T47D (cell line): ENCODE data around the gene NOX5.
"Not testable (repeated sequence)": the region's sequence is repeated elsewhere in the genome, so short reads cannot be mapped to it uniquely, and the experiment has no call there.

ENCODE experiments used
- DNase-seq, 2 experiments: peaks; one replicate each; pipeline versions ENCODE4 v3.0.0 to v3.0.0-alpha.2; 2011 to 2012; ENCODE audit warnings: low read depth in 1 of 2, low spot score in 1 of 2
- JUND ChIP-seq: IDR thresholded peaks from 2 replicates; pipeline ENCODE4 v1.6.1; 2012; ENCODE audit warnings: low read depth
- in situ Hi-C: cut with HindIII; loops from 2 replicates; pipeline ENCODE4 v1.10.0; 2016; ENCODE audit warnings: low sequenced_read_pairs, low pct_unique_long_range_greater_than_20kb

The NOX5 gene

GRCh38 chr15:69014454-69014853 is at the start of gene NOX5:
NOX5 (plus strand) TSS chr15:69014695; CDS start chr15:69014736, 41 bp downstream.
- in situ Hi-C loops: no loop called here
- DNase-seq: peak in 1 of 2 experiments; percentile 33
- no peak for TF ChIP-seq JUND

GRCh38 chr15:68966996-68967395 is 47.5 kb upstream of the NOX5 start:
- no peak for DNase-seq
- no peak for TF ChIP-seq JUND
- in situ Hi-C loops: no loop called here

- TF ChIP-seq JUND: no peak
- in situ Hi-C loops: no loop called here
- DNase-seq: no peak
Observed at GRCh38 chr15:68967948-68968347, 46.5 kb upstream of the NOX5 start.

GRCh38 chr15:68969298-68969697 is 45.2 kb upstream of the NOX5 start:
- in situ Hi-C loops: no loop called here
- TF ChIP-seq JUND: no peak
- no peak for DNase-seq

- DNase-seq: no peak
- no peak for TF ChIP-seq JUND
- in situ Hi-C loops: no loop called here
Observed at GRCh38 chr15:68972201-68973065, 42.1 kb upstream of the NOX5 start.

- DNase-seq, in situ Hi-C loops: not testable (repeated sequence)
Observed at GRCh38 chr15:68975651-68976160, 38.8 kb upstream of the NOX5 start.

- in situ Hi-C loops: not testable (repeated sequence)
Observed at GRCh38 chr15:68977426-68977825, 37.1 kb upstream of the NOX5 start.

GRCh38 chr15:68979006-68979405 is 35.5 kb upstream of the NOX5 start:
- DNase-seq: no peak
- TF ChIP-seq JUND: no peak
- in situ Hi-C loops: no loop called here

More at GRCh38 chr15:68977426-68977825, 37.1 kb upstream of the NOX5 start:
- not testable (repeated sequence) for DNase-seq

- DNase-seq: no peak
- in situ Hi-C loops: no loop called here
- TF ChIP-seq JUND: no peak
Observed at GRCh38 chr15:68979816-68980215, 34.7 kb upstream of the NOX5 start.

GRCh38 chr15:68980786-68981185 is 33.7 kb upstream of the NOX5 start:
- DNase-seq: no peak
- in situ Hi-C loops: no loop called here

GRCh38 chr15:68981941-68982340 is 32.6 kb upstream of the NOX5 start:
- no peak for DNase-seq
- no peak for TF ChIP-seq JUND
- in situ Hi-C loops: no loop called here

More at GRCh38 chr15:68980786-68981185, 33.7 kb upstream of the NOX5 start:
- no peak for TF ChIP-seq JUND

- in situ Hi-C loops: no loop called here
- no peak for DNase-seq
- TF ChIP-seq JUND: no peak
Observed at GRCh38 chr15:68982976-68983563, 31.4 kb upstream of the NOX5 start.

- DNase-seq: no peak
- in situ Hi-C loops: no loop called here
- TF ChIP-seq JUND: no peak
Observed at GRCh38 chr15:68983961-68984481, 30.5 kb upstream of the NOX5 start.
